ENCODE data around the gene F2. TPM values are rescaled to one million over a fixed set of nuclear protein-coding genes. Genes with fewer than 3 reads are reported as not detected.

The F2 gene
- total and polyA plus RNA-seq, 2 donors (not counting 1 experiment from before 2014, with no cell fraction given) = not detected

DNA sequence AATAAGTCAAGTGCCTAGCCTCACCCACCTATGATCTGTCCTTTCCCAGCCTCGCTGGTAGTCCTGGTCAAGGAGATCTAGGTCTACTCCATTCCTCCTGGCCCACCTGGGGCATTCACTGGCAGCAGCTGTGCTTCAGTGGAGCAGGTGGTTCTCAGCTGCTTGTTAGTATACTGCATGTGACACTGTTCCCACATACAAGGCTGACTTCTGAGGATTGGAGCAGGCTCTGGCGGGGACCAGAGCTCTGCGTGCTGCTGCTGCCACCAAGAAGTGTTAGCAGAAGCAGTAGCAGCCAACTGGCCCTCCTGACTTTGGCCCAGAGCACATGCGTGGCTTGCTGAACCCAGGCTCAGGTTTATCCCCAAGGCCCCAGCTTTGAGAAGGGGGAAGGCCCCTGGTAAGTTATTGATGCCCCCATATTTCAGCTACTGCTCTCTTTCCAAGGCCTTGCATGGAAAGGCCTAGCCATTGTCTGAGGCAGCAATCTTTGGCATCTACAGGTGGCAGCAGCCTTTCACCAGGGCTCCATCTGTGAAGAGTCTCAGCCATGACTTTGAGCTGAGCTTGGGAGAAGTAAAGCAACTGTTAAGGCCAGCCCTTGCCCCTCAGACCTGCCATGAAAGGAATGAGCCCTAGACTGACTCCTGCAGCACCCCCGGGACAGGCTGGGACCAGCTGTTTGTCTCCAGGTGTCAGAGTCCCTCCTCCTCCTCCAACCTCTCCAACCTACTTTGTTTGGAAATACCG lies 45.1 kb upstream of the F2 start:
- Histone ChIP-seq H4K20me1 (ENCODE audit: control insufficient read depth, insufficient read depth, low read length, poor library complexity, severe bottlenecking) (no peaks in the 10 kb centered on the region), H3K4me2 (replicated peaks; ENCODE audit: low read depth, low read length, poor library complexity, severe bottlenecking) (no peak overlapping the region), H3K27ac (ENCODE audit: low read length in 2 of 2) (peak overlapping the region; percentile 51 to 68), H3K4me1 (ENCODE audit: control insufficient read depth in 2 of 2, insufficient read depth in 2 of 2, low read length in 2 of 2) (peaks cover 29 to 36% of the 10 kb centered on the region in 2 donors), H3K79me2 (ENCODE audit: control insufficient read depth, insufficient read depth, low read length) (no peaks in the 10 kb centered on the region), H3K4me3 (ENCODE audit: control extremely low read depth in 1 of 5, extremely low read depth in 1 of 5, insufficient read depth in 1 of 5, low read depth in 2 of 5, low read length in 4 of 5) (no peak overlapping the region), H3K9ac (ENCODE audit: low read length) (no peak overlapping the region), H2AFZ (ENCODE audit: insufficient read depth, low read depth, low read length, poor library complexity, severe bottlenecking) (no peak overlapping the region), H3K36me3 (replicated peaks in 1 of 2; ENCODE audit: control extremely low read depth in 1 of 2, control insufficient read depth in 1 of 2, extremely low read depth in 1 of 2, insufficient read depth in 2 of 2, low read length in 1 of 2) (peaks cover 0 to 52% of the 10 kb centered on the region in 2 experiments), H3K9me3 (ENCODE audit: control extremely low read depth in 1 of 3, control insufficient read depth in 2 of 3, insufficient read depth in 1 of 3, low read length in 2 of 3) (no peaks in the 10 kb centered on the region), H3K27me3 (replicated peaks in 1 of 4; ENCODE audit: control extremely low read depth in 1 of 4, control insufficient read depth in 3 of 4, insufficient read depth in 4 of 4, low read length in 3 of 4) (no peaks in the 10 kb centered on the region)
- WGBS (ENCODE audit: insufficient coverage) = 95% methylated on average over 5 of the region's 6 CpGs
- no peaks in the 10 kb centered on the region for H3K9me3 Mint-ChIP-seq (ENCODE audit: insufficient read depth)
- peaks cover 33% of the 10 kb centered on the region for H3K4me1 Mint-ChIP-seq
- H3K27me3 Mint-ChIP-seq = no peaks in the 10 kb centered on the region
- no peak for DNase-seq
- H3K27ac Mint-ChIP-seq = peak overlapping the region; percentile 85
- CTCF ChIA-PET = no interaction called here
- TF ChIP-seq, protein P1, sequence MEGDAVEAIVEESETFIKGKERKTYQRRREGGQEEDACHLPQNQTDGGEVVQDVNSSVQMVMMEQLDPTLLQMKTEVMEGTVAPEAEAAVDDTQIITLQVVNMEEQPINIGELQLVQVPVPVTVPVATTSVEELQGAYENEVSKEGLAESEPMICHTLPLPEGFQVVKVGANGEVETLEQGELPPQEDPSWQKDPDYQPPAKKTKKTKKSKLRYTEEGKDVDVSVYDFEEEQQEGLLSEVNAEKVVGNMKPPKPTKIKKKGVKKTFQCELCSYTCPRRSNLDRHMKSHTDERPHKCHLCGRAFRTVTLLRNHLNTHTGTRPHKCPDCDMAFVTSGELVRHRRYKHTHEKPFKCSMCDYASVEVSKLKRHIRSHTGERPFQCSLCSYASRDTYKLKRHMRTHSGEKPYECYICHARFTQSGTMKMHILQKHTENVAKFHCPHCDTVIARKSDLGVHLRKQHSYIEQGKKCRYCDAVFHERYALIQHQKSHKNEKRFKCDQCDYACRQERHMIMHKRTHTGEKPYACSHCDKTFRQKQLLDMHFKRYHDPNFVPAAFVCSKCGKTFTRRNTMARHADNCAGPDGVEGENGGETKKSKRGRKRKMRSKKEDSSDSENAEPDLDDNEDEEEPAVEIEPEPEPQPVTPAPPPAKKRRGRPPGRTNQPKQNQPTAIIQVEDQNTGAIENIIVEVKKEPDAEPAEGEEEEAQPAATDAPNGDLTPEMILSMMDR (IDR thresholded peaks at IDR 0.05) = no peak
- no peak for TF ChIP-seq EZH2 (IDR thresholded peaks at IDR 0.05; ENCODE audit: borderline replicate concordance, insufficient read depth, low read depth, low read length, poor library complexity, severe bottlenecking)
- POLR2A ChIA-PET = no interaction called here
- H3K4me3 Mint-ChIP-seq = no peak overlapping the region
- intact Hi-C loops (cut with micrococcal nuclease) = no loop called here
- ATAC-seq (ENCODE audit: low read depth) = no peak

Data from B cell (primary cell).